Stimulated activated naive CD8-positive, alpha-beta T cell treated with anti-CD3 and anti-CD28 coated beads, Interleukin-15, Interleukin-2, amounts not matched to agents 100 ng/mL and 50 ng/mL, for 24 hours (primary cell): ENCODE results near the gene DPH2.

Source experiments
- H3K27ac Mint-ChIP-seq: one replicate; pipeline ENCODE4 v1.8.0; 2021; ENCODE audit warnings: mild to moderate bottlenecking, mixed read lengths
- H3K27me3 Mint-ChIP-seq: one replicate; pipeline ENCODE4 v1.8.0; 2021; ENCODE audit warnings: mixed read lengths
- H3K36me3 Mint-ChIP-seq: one replicate; pipeline ENCODE4 v1.8.0; 2021; ENCODE audit warnings: low read depth, mixed read lengths
- H3K4me1 Mint-ChIP-seq: one replicate; pipeline ENCODE4 v1.8.0; 2021; ENCODE audit warnings: low read depth, mixed read lengths
- H3K4me3 Mint-ChIP-seq: one replicate; pipeline ENCODE4 v1.8.0; 2021; ENCODE audit warnings: mild to moderate bottlenecking, mixed read lengths
- H3K9me3 Mint-ChIP-seq: one replicate; pipeline ENCODE4 v1.8.0; 2021; ENCODE audit warnings: mixed read lengths

The DPH2 gene, protein sequence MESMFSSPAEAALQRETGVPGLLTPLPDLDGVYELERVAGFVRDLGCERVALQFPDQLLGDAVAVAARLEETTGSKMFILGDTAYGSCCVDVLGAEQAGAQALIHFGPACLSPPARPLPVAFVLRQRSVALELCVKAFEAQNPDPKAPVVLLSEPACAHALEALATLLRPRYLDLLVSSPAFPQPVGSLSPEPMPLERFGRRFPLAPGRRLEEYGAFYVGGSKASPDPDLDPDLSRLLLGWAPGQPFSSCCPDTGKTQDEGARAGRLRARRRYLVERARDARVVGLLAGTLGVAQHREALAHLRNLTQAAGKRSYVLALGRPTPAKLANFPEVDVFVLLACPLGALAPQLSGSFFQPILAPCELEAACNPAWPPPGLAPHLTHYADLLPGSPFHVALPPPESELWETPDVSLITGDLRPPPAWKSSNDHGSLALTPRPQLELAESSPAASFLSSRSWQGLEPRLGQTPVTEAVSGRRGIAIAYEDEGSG

DNA sequence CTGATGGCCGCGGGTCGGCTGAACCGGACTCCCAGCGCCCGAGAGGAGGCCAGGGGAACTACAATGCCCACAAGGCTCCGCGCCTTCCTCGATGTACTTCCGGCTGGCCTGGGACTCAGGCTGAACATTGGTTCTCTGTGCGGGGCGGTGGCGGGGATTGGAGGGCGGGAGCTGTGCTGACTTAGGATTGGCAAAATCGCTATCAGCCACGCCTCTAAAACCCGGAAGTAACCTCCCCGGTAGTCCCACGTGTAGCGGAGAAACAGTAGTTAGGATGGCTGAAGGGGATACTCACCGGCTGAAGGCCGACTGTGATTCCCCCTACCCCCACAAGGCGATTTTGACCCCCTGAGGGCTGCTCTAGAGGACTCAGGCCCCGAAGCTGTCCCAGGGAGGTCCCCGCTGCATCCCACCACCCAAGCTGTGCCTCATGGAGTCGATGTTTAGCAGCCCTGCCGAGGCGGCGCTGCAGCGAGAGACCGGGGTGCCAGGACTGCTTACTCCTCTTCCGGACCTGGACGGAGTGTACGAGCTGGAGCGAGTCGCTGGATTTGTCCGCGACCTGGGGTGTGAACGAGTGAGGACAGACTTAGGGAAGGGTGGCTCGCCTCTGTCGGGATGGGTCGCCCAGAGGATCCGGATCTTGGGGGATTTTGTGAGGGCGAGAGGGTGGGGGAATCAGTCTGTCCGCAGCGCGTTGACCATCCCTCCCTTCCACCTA, at the start of gene DPH2:
Gene DPH2 (plus strand): TSS at position 265 of the 721 bp plus-strand sequence. CDS start 166 bp downstream, at position 431.
- no peaks in the 10 kb centered on the region for H3K9me3 Mint-ChIP-seq
- H3K36me3 Mint-ChIP-seq: peaks cover 17% of the 10 kb centered on the region
- H3K4me1 Mint-ChIP-seq: peaks cover 29% of the 10 kb centered on the region
- H3K27me3 Mint-ChIP-seq: no peaks in the 10 kb centered on the region
- H3K4me3 Mint-ChIP-seq: peak within 1 kb of the TSS; percentile 94
- peak within 1 kb of the TSS; percentile 90 for H3K27ac Mint-ChIP-seq

DNA sequence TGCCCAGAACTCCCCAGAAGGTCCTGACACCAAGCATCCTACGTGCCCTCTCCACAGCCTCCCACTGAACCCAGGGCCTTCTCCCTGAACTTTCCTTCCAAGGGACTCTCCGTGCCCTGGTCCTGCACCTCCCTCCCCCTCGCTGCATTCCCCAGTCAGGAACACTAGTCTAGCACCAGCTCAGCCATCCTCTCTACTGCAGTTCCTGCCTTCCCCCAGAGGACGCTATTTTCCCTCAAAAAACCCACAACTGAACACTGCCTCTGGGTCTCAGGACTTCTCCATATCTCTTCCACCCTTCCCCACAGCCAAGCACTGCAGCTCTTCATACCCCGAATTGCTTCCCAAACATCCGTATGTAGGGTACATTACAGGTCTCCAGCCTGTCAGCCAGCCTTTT, 48.8 kb upstream of the DPH2 start:
- Mint-ChIP-seq H3K4me3 (no peak overlapping the region), H3K36me3 (peaks cover 10% of the 10 kb centered on the region), H3K27ac (no peak overlapping the region), H3K27me3 (no peaks in the 10 kb centered on the region), H3K4me1 (no peaks in the 10 kb centered on the region), H3K9me3 (no peaks in the 10 kb centered on the region)

DNA sequence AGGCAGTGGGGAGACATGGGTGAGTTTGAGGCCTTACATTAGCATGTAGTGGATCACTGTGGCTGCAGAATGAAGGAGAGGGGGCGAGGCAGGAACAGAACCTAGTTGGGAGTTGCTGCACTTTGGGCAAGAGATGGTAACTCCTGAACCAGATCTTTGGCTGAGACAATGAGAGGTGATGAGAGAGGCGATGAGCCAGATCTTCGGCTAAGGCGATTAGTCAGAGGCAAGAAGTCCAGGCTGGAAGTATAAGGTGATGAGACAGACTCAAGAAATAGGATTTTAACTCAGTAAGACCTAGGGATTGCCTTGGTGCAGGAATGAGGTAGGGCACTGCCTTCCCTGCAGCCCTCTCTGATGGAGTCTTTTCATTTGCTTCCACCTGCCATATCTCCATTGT, 45.3 kb upstream of the DPH2 start:
- Mint-ChIP-seq H3K4me1 (peaks cover 2% of the 10 kb centered on the region), H3K27me3 (no peaks in the 10 kb centered on the region), H3K36me3 (peaks cover 10% of the 10 kb centered on the region), H3K4me3 (no peak overlapping the region), H3K9me3 (no peaks in the 10 kb centered on the region), H3K27ac (no peak overlapping the region)

- Mint-ChIP-seq H3K9me3 (no peaks in the 10 kb centered on the region), H3K27me3 (no peaks in the 10 kb centered on the region), H3K36me3 (peaks cover 10% of the 10 kb centered on the region), H3K27ac (no peak overlapping the region), H3K4me1 (peaks cover 5% of the 10 kb centered on the region), H3K4me3 (no peak overlapping the region)
Observed at GRCh38 chr1:43925846-43926245, 44.0 kb upstream of the DPH2 start.

- no peak overlapping the region for H3K4me3 Mint-ChIP-seq
- H3K4me1 Mint-ChIP-seq: peaks cover 14% of the 10 kb centered on the region
- H3K36me3 Mint-ChIP-seq: peaks cover 6% of the 10 kb centered on the region
- H3K27ac Mint-ChIP-seq: no peak overlapping the region
- peaks cover 20% of the 10 kb centered on the region for H3K27me3 Mint-ChIP-seq
- no peaks in the 10 kb centered on the region for H3K9me3 Mint-ChIP-seq
Observed at GRCh38 chr1:43930168-43930948, 39.5 kb upstream of the DPH2 start.

- H3K4me1 Mint-ChIP-seq: peaks cover 14% of the 10 kb centered on the region
- no peak overlapping the region for H3K4me3 Mint-ChIP-seq
- H3K36me3 Mint-ChIP-seq: peaks cover 1% of the 10 kb centered on the region
- H3K27me3 Mint-ChIP-seq: peaks cover 23% of the 10 kb centered on the region
- H3K27ac Mint-ChIP-seq: no peak overlapping the region
- H3K9me3 Mint-ChIP-seq: no peaks in the 10 kb centered on the region
Observed at GRCh38 chr1:43930949-43931275, 38.9 kb upstream of the DPH2 start.

GRCh38 chr1:43931711-43932660, 37.8 kb upstream of the DPH2 start:
- Mint-ChIP-seq H3K27ac (no peak overlapping the region), H3K27me3 (peaks cover 23% of the 10 kb centered on the region), H3K36me3 (no peaks in the 10 kb centered on the region), H3K4me1 (peaks cover 18% of the 10 kb centered on the region), H3K9me3 (no peaks in the 10 kb centered on the region), H3K4me3 (no peak overlapping the region)

- no peak overlapping the region for H3K27ac Mint-ChIP-seq
- no peaks in the 10 kb centered on the region for H3K9me3 Mint-ChIP-seq
- peaks cover 18% of the 10 kb centered on the region for H3K4me1 Mint-ChIP-seq
- no peak overlapping the region for H3K4me3 Mint-ChIP-seq
- peaks cover 23% of the 10 kb centered on the region for H3K27me3 Mint-ChIP-seq
- H3K36me3 Mint-ChIP-seq: no peaks in the 10 kb centered on the region
Observed at GRCh38 chr1:43932786-43933385, 36.9 kb upstream of the DPH2 start.

- H3K9me3 Mint-ChIP-seq: no peaks in the 10 kb centered on the region
- peak within 1 kb of the TSS; percentile 26 for H3K4me3 Mint-ChIP-seq
- H3K27ac Mint-ChIP-seq: no peak within 1 kb of the TSS
- no peaks in the 10 kb centered on the region for H3K36me3 Mint-ChIP-seq
- peaks cover 18% of the 10 kb centered on the region for H3K4me1 Mint-ChIP-seq
- H3K27me3 Mint-ChIP-seq: peaks cover 23% of the 10 kb centered on the region
Observed at GRCh38 chr1:43933386-43934100, 36.3 kb upstream of the DPH2 start, which contains the start of gene ARTN. ARTN (plus strand) TSS chr1:43933801; CDS start chr1:43935657, 1,856 bp downstream.

DNA sequence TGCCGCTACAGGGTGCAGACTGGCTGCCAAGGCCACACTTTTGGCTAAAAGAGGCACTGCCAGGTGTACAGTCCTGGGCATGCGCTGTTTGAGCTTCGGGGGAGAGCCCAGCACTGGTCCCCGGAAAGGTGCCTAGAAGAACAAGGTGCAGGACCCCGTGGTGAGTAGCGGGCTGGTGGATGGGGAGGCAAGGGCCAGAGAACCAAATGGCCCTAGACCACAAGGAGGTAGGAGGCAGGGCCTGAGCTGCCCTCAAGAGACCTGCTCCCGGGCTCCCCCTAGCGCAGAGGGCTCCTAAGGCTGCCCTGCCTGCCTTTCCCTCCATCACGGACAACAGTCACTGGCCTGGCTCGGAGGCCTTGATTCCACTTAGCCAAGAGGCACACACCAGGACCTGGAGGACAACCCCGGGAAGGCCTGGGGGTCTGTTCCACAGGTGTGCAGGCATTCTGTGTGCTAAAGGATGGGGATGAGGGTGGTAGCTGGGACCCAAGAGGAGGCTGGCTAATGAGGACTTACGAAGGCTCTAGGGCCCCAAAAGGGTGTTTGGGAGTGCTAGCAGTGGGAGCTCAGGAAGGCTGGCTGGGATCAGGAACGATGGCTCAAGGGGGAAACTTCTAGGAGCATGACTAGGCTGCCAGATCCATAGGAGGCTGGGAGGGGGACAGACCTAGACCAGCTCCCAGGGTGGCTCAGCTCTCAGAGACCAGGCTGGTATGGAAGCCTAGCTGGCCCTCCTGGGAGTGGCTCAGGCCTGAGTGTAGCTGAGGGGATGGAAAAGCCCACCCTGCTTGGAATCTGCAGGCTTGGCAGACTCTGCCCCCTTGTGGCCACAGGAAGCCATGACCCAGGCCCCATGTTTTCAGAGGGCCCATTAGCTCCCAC, 35.5 kb upstream of the DPH2 start:
- Mint-ChIP-seq H3K27ac (no peak overlapping the region), H3K9me3 (no peaks in the 10 kb centered on the region), H3K4me3 (peak overlapping the region; percentile 26), H3K27me3 (peaks cover 23% of the 10 kb centered on the region), H3K4me1 (peaks cover 17% of the 10 kb centered on the region), H3K36me3 (no peaks in the 10 kb centered on the region)

GRCh38 chr1:43934986-43935324, 34.9 kb upstream of the DPH2 start:
- H3K4me3 Mint-ChIP-seq: no peak overlapping the region
- H3K9me3 Mint-ChIP-seq: no peaks in the 10 kb centered on the region
- H3K27ac Mint-ChIP-seq: no peak overlapping the region
- H3K4me1 Mint-ChIP-seq: peaks cover 12% of the 10 kb centered on the region
- peaks cover 23% of the 10 kb centered on the region for H3K27me3 Mint-ChIP-seq
- H3K36me3 Mint-ChIP-seq: no peaks in the 10 kb centered on the region

- H3K9me3 Mint-ChIP-seq: no peaks in the 10 kb centered on the region
- no peaks in the 10 kb centered on the region for H3K36me3 Mint-ChIP-seq
- no peak overlapping the region for H3K4me3 Mint-ChIP-seq
- H3K27ac Mint-ChIP-seq: no peak overlapping the region
- peaks cover 12% of the 10 kb centered on the region for H3K4me1 Mint-ChIP-seq
- H3K27me3 Mint-ChIP-seq: peaks cover 23% of the 10 kb centered on the region
Observed at GRCh38 chr1:43935711-43936427, 33.9 kb upstream of the DPH2 start.
